Measurements from ENCODE around the gene LRRC28. TPM values are rescaled to one million over a fixed set of nuclear protein-coding genes. Genes with fewer than 3 reads are reported as not detected.
A peak's percentile ranks its signal among the peaks of the same experiment; 100 is the strongest.

Gene LRRC28
- total and polyA plus RNA-seq, 4 donors: 29.6 to 36.1 (median 33.4) TPM

DNA sequence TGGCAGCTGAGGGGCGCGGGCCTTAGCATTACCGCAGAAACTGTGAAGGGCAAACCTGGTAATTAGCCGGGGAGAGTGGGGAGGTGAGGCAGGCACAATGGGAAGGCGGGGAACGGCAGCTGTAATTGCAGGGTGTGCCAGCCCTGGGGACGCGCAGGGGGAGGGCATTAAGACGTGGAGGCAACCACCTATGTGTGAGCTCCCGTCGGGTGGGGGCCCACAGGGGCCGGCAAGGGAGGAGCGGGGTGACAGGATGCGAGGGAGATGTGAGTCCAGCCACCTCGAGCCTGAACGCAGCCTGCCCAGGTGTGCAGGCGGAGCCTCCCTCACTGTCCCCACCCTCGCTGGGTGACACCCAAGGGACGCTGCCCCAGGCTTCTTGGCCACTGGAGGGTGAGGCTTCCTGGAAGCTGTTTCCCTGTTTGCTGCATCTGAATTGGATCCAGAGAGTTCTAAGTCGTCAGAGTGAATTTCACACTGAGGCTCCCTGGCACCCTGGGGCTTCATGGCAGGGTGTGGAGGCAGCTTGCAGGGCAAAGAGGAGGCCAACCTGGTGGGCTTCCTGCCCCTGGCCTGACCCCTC, 183.9 kb downstream of the LRRC28 start:
- WGBS (ENCODE audit: insufficient coverage): 32% methylated on average over 17 of the region's 20 CpGs
- Histone ChIP-seq H3K4me3 (ENCODE audit: low read depth, low read length) (no peak overlapping the region), H3K9me3 (ENCODE audit: control insufficient read depth, insufficient read depth, low read length) (no peaks in the 10 kb centered on the region), H3K4me1 (ENCODE audit: control insufficient read depth, insufficient read depth, low read length) (peaks cover 46% of the 10 kb centered on the region), H3K27ac (ENCODE audit: low read depth, low read length) (no peak overlapping the region), H3K27me3 (ENCODE audit: control insufficient read depth, insufficient read depth, low read length) (no peaks in the 10 kb centered on the region), H3K36me3 (ENCODE audit: control insufficient read depth, insufficient read depth, low read length) (no peaks in the 10 kb centered on the region)
- DNase-seq (ENCODE audit: low read depth in 4 of 6, low spot score in 6 of 6): peak in 1 of 6 donors; percentile 42

GRCh38 chr15:99435877-99436541, 184.7 kb downstream of the LRRC28 start:
- peaks cover 48% of the 10 kb centered on the region for H3K4me1 ChIP-seq (ENCODE audit: control insufficient read depth, insufficient read depth, low read length)
- no peaks in the 10 kb centered on the region for H3K36me3 ChIP-seq (ENCODE audit: control insufficient read depth, insufficient read depth, low read length)
- no peaks in the 10 kb centered on the region for H3K9me3 ChIP-seq (ENCODE audit: control insufficient read depth, insufficient read depth, low read length)
- no peak overlapping the region for H3K4me3 ChIP-seq (ENCODE audit: low read depth, low read length)
- no peak for DNase-seq (ENCODE audit: low read depth in 4 of 6, low spot score in 6 of 6)
- WGBS (ENCODE audit: insufficient coverage): 75% methylated on average over 8 of the region's 10 CpGs
- H3K27ac ChIP-seq (ENCODE audit: low read depth, low read length): no peak overlapping the region
- H3K27me3 ChIP-seq (ENCODE audit: control insufficient read depth, insufficient read depth, low read length): no peaks in the 10 kb centered on the region

DNA sequence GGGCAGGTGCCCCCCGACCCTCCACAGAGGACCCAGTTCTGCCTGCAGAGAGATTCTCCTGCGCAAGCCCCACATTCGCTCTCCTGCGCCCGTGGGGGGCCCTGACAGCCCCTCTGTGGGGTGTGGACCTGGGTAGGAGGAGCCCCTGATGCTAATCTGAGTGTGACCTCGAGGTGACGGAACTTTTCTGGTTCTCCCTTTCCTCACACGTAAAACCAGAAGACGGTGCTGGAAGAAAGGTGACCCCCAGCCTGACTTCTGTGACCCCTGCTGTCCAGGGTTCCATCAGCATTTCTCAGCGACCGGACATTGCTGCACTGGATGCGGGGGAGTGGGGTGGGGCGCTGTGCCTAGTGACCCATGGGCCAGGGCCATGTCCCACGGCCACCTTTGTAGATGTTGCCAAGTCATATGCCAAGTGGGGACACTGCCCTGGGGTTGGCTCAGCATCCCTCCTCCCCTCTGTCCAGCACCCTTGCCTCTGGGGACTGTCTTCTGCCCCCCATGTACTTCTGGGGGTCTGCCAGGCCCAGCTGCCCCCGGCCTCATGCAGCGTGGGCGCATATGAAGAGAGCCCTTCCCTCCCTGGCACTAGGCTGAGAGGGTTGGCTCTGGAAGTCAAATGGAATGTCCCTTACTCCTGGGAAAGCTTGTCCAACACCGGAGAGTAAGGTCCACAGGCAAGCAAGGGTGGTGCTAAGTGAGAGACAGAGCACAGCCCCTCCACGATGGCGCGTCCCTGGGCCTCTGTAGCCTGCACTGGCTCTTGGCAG, 185.4 kb downstream of the LRRC28 start:
- Histone ChIP-seq H3K4me3 (ENCODE audit: low read depth, low read length) (no peak overlapping the region), H3K4me1 (ENCODE audit: control insufficient read depth, insufficient read depth, low read length) (peaks cover 50% of the 10 kb centered on the region), H3K36me3 (ENCODE audit: control insufficient read depth, insufficient read depth, low read length) (no peaks in the 10 kb centered on the region), H3K27me3 (ENCODE audit: control insufficient read depth, insufficient read depth, low read length) (no peaks in the 10 kb centered on the region), H3K9me3 (ENCODE audit: control insufficient read depth, insufficient read depth, low read length) (no peaks in the 10 kb centered on the region), H3K27ac (ENCODE audit: low read depth, low read length) (no peak overlapping the region)
- 85% methylated on average over 20 of the region's 21 CpGs for WGBS (ENCODE audit: insufficient coverage)
- DNase-seq (ENCODE audit: low read depth in 4 of 6, low spot score in 6 of 6): no peak

DNA sequence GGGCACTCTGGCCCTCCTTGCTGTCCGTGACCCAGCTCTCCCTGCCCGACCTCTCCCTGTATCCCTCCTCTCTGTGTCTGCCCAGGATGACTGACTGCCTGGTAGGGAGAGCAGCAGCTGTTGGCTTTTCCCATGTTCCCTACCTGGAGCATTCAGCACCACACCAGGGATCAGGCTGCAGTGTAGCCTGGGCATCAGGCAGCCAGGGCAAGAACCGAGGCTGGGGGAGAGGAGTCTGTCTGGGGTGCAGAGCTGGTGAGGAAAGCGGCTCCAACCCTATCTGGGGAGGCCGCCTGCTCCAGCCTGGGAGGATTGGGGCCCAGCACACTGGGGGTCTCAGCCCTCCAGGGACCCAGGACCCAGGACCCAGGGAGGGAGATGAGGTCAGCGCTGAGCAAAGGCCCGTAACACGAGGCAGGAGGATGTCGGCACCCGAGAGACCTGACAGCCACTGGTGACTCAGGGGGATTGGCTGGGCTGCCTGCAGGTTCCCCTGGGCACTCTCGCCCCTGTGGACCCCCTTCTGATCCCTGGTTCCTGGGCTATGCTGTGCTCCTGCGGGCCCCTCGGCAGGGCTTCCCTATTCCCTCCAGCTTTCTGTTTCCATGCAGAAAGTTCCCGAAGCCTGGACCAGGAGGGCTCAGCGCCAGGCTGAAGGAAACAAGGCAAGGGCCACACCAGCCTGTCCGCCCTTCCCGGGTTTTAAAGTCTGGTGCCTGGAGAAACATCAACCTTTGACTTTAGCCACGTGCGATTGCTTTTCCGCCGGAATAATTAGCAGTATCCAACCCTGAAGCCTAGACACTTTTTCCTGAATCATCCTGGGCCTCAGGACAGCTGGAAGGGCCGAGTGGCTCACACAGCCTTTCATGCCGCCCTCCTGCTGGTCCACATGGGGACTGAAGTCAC, 186.3 kb downstream of the LRRC28 start:
- no peaks in the 10 kb centered on the region for H3K36me3 ChIP-seq (ENCODE audit: control insufficient read depth, insufficient read depth, low read length)
- peak overlapping the region; percentile 63 for H3K27ac ChIP-seq (ENCODE audit: low read depth, low read length)
- 81% methylated on average over 21 of the region's 23 CpGs for WGBS (ENCODE audit: insufficient coverage)
- H3K9me3 ChIP-seq (ENCODE audit: control insufficient read depth, insufficient read depth, low read length): no peaks in the 10 kb centered on the region
- H3K4me3 ChIP-seq (ENCODE audit: low read depth, low read length): no peak overlapping the region
- no peak for DNase-seq (ENCODE audit: low read depth in 4 of 6, low spot score in 6 of 6)
- H3K4me1 ChIP-seq (ENCODE audit: control insufficient read depth, insufficient read depth, low read length): peaks cover 53% of the 10 kb centered on the region
- no peaks in the 10 kb centered on the region for H3K27me3 ChIP-seq (ENCODE audit: control insufficient read depth, insufficient read depth, low read length)

DNA sequence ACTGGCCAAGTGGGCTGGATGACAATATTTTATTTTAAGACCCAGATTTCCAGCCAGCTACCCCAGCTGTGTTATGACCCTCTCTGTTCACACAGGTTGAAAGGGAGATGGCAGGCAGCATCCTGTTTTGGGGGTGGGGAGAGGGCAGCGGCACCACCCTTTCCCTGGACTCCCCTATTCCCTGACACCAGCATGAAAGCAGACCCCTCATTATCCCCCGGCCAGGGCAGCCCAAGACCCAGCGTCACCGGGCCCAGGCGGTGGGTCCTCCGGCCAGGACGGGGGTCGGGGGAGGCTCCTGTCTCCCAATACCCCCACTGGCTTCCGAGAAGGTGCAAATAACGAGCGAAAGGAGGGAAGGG, 186.9 kb downstream of the LRRC28 start:
- WGBS (ENCODE audit: insufficient coverage): 88% methylated on average over 4 of the region's 11 CpGs
- DNase-seq (ENCODE audit: low read depth in 4 of 6, low spot score in 6 of 6): no peak
- no peak overlapping the region for H3K4me3 ChIP-seq (ENCODE audit: low read depth, low read length)

GRCh38 chr15:99438691-99439523, 187.6 kb downstream of the LRRC28 start:
- Histone ChIP-seq H3K4me1 (ENCODE audit: control insufficient read depth, insufficient read depth, low read length) (peaks cover 59% of the 10 kb centered on the region), H3K4me3 (ENCODE audit: low read depth, low read length) (no peak overlapping the region), H3K27ac (ENCODE audit: low read depth, low read length) (peak overlapping the region; percentile 63), H3K36me3 (ENCODE audit: control insufficient read depth, insufficient read depth, low read length) (no peaks in the 10 kb centered on the region), H3K27me3 (ENCODE audit: control insufficient read depth, insufficient read depth, low read length) (no peaks in the 10 kb centered on the region), H3K9me3 (ENCODE audit: control insufficient read depth, insufficient read depth, low read length) (no peaks in the 10 kb centered on the region)
- DNase-seq (ENCODE audit: low read depth in 4 of 6, low spot score in 6 of 6): no peak
- WGBS (ENCODE audit: insufficient coverage): 62% methylated on average over 19 of the region's 24 CpGs

More for the DNA sequence above, 186.9 kb downstream of the LRRC28 start:
- Histone ChIP-seq H3K4me1 (ENCODE audit: control insufficient read depth, insufficient read depth, low read length) (peaks cover 56% of the 10 kb centered on the region), H3K27ac (ENCODE audit: low read depth, low read length) (peak overlapping the region; percentile 63), H3K9me3 (ENCODE audit: control insufficient read depth, insufficient read depth, low read length) (no peaks in the 10 kb centered on the region), H3K36me3 (ENCODE audit: control insufficient read depth, insufficient read depth, low read length) (no peaks in the 10 kb centered on the region), H3K27me3 (ENCODE audit: control insufficient read depth, insufficient read depth, low read length) (no peaks in the 10 kb centered on the region)

- Histone ChIP-seq H3K9me3 (ENCODE audit: control insufficient read depth, insufficient read depth, low read length) (no peaks in the 10 kb centered on the region), H3K27me3 (ENCODE audit: control insufficient read depth, insufficient read depth, low read length) (no peaks in the 10 kb centered on the region), H3K4me3 (ENCODE audit: low read depth, low read length) (no peak overlapping the region), H3K27ac (ENCODE audit: low read depth, low read length) (no peak overlapping the region), H3K36me3 (ENCODE audit: control insufficient read depth, insufficient read depth, low read length) (no peaks in the 10 kb centered on the region), H3K4me1 (ENCODE audit: control insufficient read depth, insufficient read depth, low read length) (peaks cover 58% of the 10 kb centered on the region)
- 97% methylated on average over 7 of the region's 9 CpGs for WGBS (ENCODE audit: insufficient coverage)
- peak in 1 of 6 donors; percentile 0 for DNase-seq (ENCODE audit: low read depth in 4 of 6, low spot score in 6 of 6)
Observed at GRCh38 chr15:99439524-99439835, 188.2 kb downstream of the LRRC28 start.

GRCh38 chr15:99440029-99440428, 188.7 kb downstream of the LRRC28 start:
- Histone ChIP-seq H3K4me1 (ENCODE audit: control insufficient read depth, insufficient read depth, low read length) (peaks cover 52% of the 10 kb centered on the region), H3K9me3 (ENCODE audit: control insufficient read depth, insufficient read depth, low read length) (no peaks in the 10 kb centered on the region), H3K27me3 (ENCODE audit: control insufficient read depth, insufficient read depth, low read length) (no peaks in the 10 kb centered on the region), H3K36me3 (ENCODE audit: control insufficient read depth, insufficient read depth, low read length) (no peaks in the 10 kb centered on the region), H3K27ac (ENCODE audit: low read depth, low read length) (no peak overlapping the region), H3K4me3 (ENCODE audit: low read depth, low read length) (no peak overlapping the region)
- WGBS (ENCODE audit: insufficient coverage): 99% methylated on average over 9 of the region's 9 CpGs
- DNase-seq (ENCODE audit: low read depth in 4 of 6, low spot score in 6 of 6): peak in 1 of 6 donors; percentile 0
